Left lung (tissue), 10 donors: ENCODE data around the gene SLC15A5. TPM values are rescaled to one million over a fixed set of nuclear protein-coding genes. Genes with fewer than 3 reads are reported as not detected.

ENCODE experiments used
- ATAC-seq: fragments of 200-7000 bp; cut with Tn5 transposase; one replicate; pipeline ENCODE4 v1.9.1; 2020; ENCODE audit warnings: moderate library complexity
- DNase-seq, 4 donors: peaks; one replicate each; pipeline ENCODE4 v3.0.0-alpha.2; 2013 to 2020
- H3K27ac ChIP-seq, 2 donors: fragments of 200-600 bp; sonication (generic) in 1 of 2; one replicate each; pipeline versions ENCODE4 v1.5.0 to v1.8.0; 2020 to 2021
- H3K27me3 ChIP-seq, 2 donors: fragments of 200-600 bp; sonication (generic) in 1 of 2; one replicate each; pipeline versions ENCODE4 v1.5.0 to v1.8.0; 2020 to 2021
- H3K36me3 ChIP-seq, 2 donors: fragments of 200-600 bp; sonication (generic) in 1 of 2; one replicate each; pipeline versions ENCODE4 v1.5.0 to v1.8.0; 2020 to 2021
- H3K4me1 ChIP-seq, 2 donors: fragments of 200-600 bp; one replicate each; pipeline ENCODE4 v1.8.0; 2021
- H3K4me3 ChIP-seq, 2 donors: fragments of 200-600 bp; sonication (generic) in 1 of 2; one replicate each; pipeline versions ENCODE4 v1.5.0 to v1.8.0; 2020 to 2021; ENCODE audit warnings: mild to moderate bottlenecking in 1 of 2
- H3K9me3 ChIP-seq, 2 donors: fragments of 200-600 bp; sonication (generic) in 1 of 2; one replicate each; pipeline versions ENCODE4 v1.5.0 to v1.8.0; 2020 to 2021
- CTCF ChIP-seq, 2 donors: fragments of 200-600 bp; sonication (generic) in 1 of 2; IDR thresholded peaks; one replicate each; pipeline versions ENCODE4 v1.5.0 to v1.8.0; 2021; ENCODE audit warnings: antibody characterized with exemption in 2 of 2
- intact Hi-C, 2 donors: fragments of 100-400 bp; cut with DNase I; formaldehyde crosslinking; loops; one replicate each; pipeline versions ENCODE4 v1.11.2 to v1.14.2; 2022
- polyA plus RNA-seq, 6 donors: library from polyadenylated mRNA; unstranded; fragments of 120-200 nt; gene quantifications; one replicate each; pipeline ENCODE4 v1.2.1, GENCODE V29; 2013; ENCODE audit not compliant: insufficient read length in 6 of 6
- total RNA-seq, 2 donors: library from RNA; stranded (reverse); fragmentation: NEBNext Ultra II Directional; extraction: Animal tissue kit (Norgen Biotek cat#: 25700); gene quantifications; one replicate each; pipeline ENCODE4 v1.2.1, GENCODE V29; 2021
- donor health status: DM: no; HTN: yes; CAD: no.
- donor health status: DM: no; HTN: no; CAD: no.

The SLC15A5 gene
- total and polyA plus RNA-seq, 8 donors, result 0.07 TPM; not detected in 7

DNA sequence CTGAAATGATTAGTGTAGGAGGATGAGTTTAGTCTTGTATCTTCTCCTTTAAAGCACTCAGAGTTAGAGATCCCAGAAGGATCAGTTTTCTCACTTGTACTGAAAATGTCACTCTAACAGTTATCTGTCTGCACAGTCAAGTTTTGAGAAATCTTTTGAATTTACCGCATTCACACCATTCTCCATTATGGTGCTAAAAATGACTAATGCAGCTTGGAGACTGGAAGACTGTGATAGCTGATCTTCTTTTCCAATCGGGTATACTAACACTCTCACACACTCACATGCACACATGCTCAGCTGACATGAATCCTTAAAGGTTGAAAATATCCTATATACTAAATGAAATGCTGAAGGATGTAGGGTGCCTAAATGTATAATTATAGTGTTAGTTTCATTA lies 65.8 kb downstream of the SLC15A5 start:
- Histone ChIP-seq H3K27me3 (no peaks in the 10 kb centered on the region), H3K4me1 (no peaks in the 10 kb centered on the region), H3K4me3 (no peak overlapping the region), H3K9me3 (no peaks in the 10 kb centered on the region), H3K27ac (no peak overlapping the region), H3K36me3 (no peaks in the 10 kb centered on the region)
- no peak for TF ChIP-seq CTCF (IDR thresholded peaks at IDR 0.05)
- intact Hi-C loops, result no loop called here
- ATAC-seq, result no peak
- DNase-seq, result no peak

- no peak overlapping the region for H3K4me3 ChIP-seq
- H3K27ac ChIP-seq, result no peak overlapping the region
- H3K9me3 ChIP-seq, result peaks cover 0 to 10% of the 10 kb centered on the region in 2 donors
- no peaks in the 10 kb centered on the region for H3K27me3 ChIP-seq
- no peak for ATAC-seq
- DNase-seq, result no peak
- H3K4me1 ChIP-seq, result no peaks in the 10 kb centered on the region
- H3K36me3 ChIP-seq, result no peaks in the 10 kb centered on the region
- intact Hi-C loops, result no loop called here
- no peak for TF ChIP-seq CTCF (IDR thresholded peaks at IDR 0.05)
Measured at GRCh38 chr12:16198884-16199283, 78.6 kb downstream of the SLC15A5 start.

- Histone ChIP-seq H3K4me3 (no peak overlapping the region), H3K27ac (no peak overlapping the region), H3K27me3 (no peaks in the 10 kb centered on the region), H3K4me1 (no peaks in the 10 kb centered on the region), H3K9me3 (peaks cover 0 to 10% of the 10 kb centered on the region in 2 donors), H3K36me3 (no peaks in the 10 kb centered on the region)
- intact Hi-C loops, result no loop called here
- no peak for DNase-seq
- no peak for ATAC-seq
- no peak for TF ChIP-seq CTCF (IDR thresholded peaks at IDR 0.05)
Measured at GRCh38 chr12:16197600-16197999, 79.9 kb downstream of the SLC15A5 start.

DNA sequence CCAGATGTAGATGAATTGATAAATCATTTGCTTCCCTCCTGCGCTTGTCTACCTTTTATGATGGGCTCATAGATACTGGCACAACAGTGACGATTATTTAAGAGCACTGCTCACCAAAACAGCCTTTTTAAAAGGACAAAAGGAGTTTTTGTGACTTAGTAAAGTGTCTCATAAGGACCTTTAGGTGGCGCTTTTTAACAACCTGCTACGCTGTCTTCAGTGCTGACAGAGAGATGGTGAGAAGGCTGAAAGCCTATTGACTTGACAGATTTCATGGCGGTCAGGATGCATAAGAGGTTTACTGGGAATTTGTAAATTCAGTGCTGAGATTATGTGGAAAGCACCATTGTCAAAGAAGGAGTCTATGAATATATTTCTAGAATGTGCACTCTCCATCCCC lies 87.6 kb downstream of the SLC15A5 start:
- intact Hi-C loops, result no loop called here
- no peak for DNase-seq
- H3K36me3 ChIP-seq, result no peaks in the 10 kb centered on the region
- H3K27ac ChIP-seq, result no peak overlapping the region
- ATAC-seq, result peak; percentile 49
- H3K4me3 ChIP-seq, result no peak overlapping the region
- TF ChIP-seq CTCF (IDR thresholded peaks at IDR 0.05), result no peak
- no peaks in the 10 kb centered on the region for H3K27me3 ChIP-seq
- H3K9me3 ChIP-seq, result no peaks in the 10 kb centered on the region
- no peaks in the 10 kb centered on the region for H3K4me1 ChIP-seq

- ATAC-seq, result no peak
- Histone ChIP-seq H3K27me3 (no peaks in the 10 kb centered on the region), H3K9me3 (no peaks in the 10 kb centered on the region), H3K4me1 (no peaks in the 10 kb centered on the region), H3K36me3 (no peaks in the 10 kb centered on the region), H3K4me3 (no peak overlapping the region), H3K27ac (no peak overlapping the region)
- no peak for TF ChIP-seq CTCF (IDR thresholded peaks at IDR 0.05)
- no peak for DNase-seq
- intact Hi-C loops, result no loop called here
Measured at GRCh38 chr12:16187660-16188059, 89.8 kb downstream of the SLC15A5 start.
